ENCODE data around the gene PHTF2. TPM values are rescaled to one million over a fixed set of nuclear protein-coding genes. Genes with fewer than 3 reads are reported as not detected.

PHTF2 gene
- polyA plus RNA-seq, 1 donor (not counting 4 experiments of a cell fraction or from before 2014, with no cell fraction given), result 24.1 TPM

- Histone ChIP-seq H2AFZ (ENCODE audit: control insufficient read depth, low read length) (no peak overlapping the region), H3K4me1 (ENCODE audit: control insufficient read depth, extremely low read depth, insufficient read depth, low read length) (no peaks in the 10 kb centered on the region), H3K27ac (ENCODE audit: control insufficient read depth, insufficient read depth, low read length) (no peak overlapping the region), H3K9me1 (ENCODE audit: control insufficient read depth, extremely low read depth, insufficient read depth, low read length) (no peaks in the 10 kb centered on the region), H4K20me1 (ENCODE audit: control insufficient read depth, extremely low read depth, insufficient read depth, low read length) (no peaks in the 10 kb centered on the region), H3K4me2 (ENCODE audit: control insufficient read depth, extremely low read depth, insufficient read depth, low read depth, low read length) (no peak overlapping the region), H3K4me3 (ENCODE audit: control insufficient read depth in 2 of 3, extremely low read depth in 1 of 3, insufficient read depth in 2 of 3, low read depth in 1 of 3, low read length in 3 of 3) (no peak overlapping the region), H3K36me3 (ENCODE audit: control insufficient read depth in 2 of 2, extremely low read depth in 1 of 2, insufficient read depth in 2 of 2, low read length in 2 of 2) (no peaks in the 10 kb centered on the region), H3K27me3 (ENCODE audit: control insufficient read depth, extremely low read depth, insufficient read depth, low read length) (no peaks in the 10 kb centered on the region), H3K79me2 (ENCODE audit: control insufficient read depth, insufficient read depth, low read length) (no peaks in the 10 kb centered on the region), H3K9me3 (ENCODE audit: control insufficient read depth, low read depth, low read length) (no peaks in the 10 kb centered on the region), H3K9ac (ENCODE audit: control insufficient read depth, extremely low read depth, insufficient read depth, low read length) (no peak overlapping the region)
- dilution Hi-C loops (cut with MboI; ENCODE audit: extremely low pct_ligation_motif_present, low sequenced_read_pairs), result no loop called here
- DNase-seq (ENCODE audit: low read depth, low spot score), result no peak
- no peak for FAIRE-seq
- TF ChIP-seq CTCF (optimal IDR thresholded peaks at IDR 0.05 in 1 of 3, IDR thresholded peaks at IDR 0.05 in 1 of 3, conservative IDR thresholded peaks at IDR 0.05 in 1 of 3; ENCODE audit: extremely low read depth in 1 of 3, insufficient read depth in 2 of 3, low read length in 3 of 3) (no peak), EZH2 (IDR thresholded peaks at IDR 0.05; ENCODE audit: low read length) (no peak)
Observed at GRCh38 chr7:77950548-77950947, 152.0 kb downstream of the PHTF2 start.

- H3K27me3 ChIP-seq (ENCODE audit: control insufficient read depth, extremely low read depth, insufficient read depth, low read length), result no peaks in the 10 kb centered on the region
- dilution Hi-C loops (cut with MboI; ENCODE audit: extremely low pct_ligation_motif_present, low sequenced_read_pairs), result no loop called here
- no peaks in the 10 kb centered on the region for H3K36me3 ChIP-seq (ENCODE audit: control insufficient read depth in 2 of 2, extremely low read depth in 1 of 2, insufficient read depth in 2 of 2, low read length in 2 of 2)
- no peaks in the 10 kb centered on the region for H4K20me1 ChIP-seq (ENCODE audit: control insufficient read depth, extremely low read depth, insufficient read depth, low read length)
- FAIRE-seq, result no peak
- no peak for DNase-seq (ENCODE audit: low read depth, low spot score)
- H3K4me2 ChIP-seq (ENCODE audit: control insufficient read depth, extremely low read depth, insufficient read depth, low read depth, low read length), result no peak overlapping the region
- no peak overlapping the region for H2AFZ ChIP-seq (ENCODE audit: control insufficient read depth, low read length)
- no peaks in the 10 kb centered on the region for H3K4me1 ChIP-seq (ENCODE audit: control insufficient read depth, extremely low read depth, insufficient read depth, low read length)
- no peak for TF ChIP-seq CTCF (optimal IDR thresholded peaks at IDR 0.05 in 1 of 3, IDR thresholded peaks at IDR 0.05 in 1 of 3, conservative IDR thresholded peaks at IDR 0.05 in 1 of 3; ENCODE audit: extremely low read depth in 1 of 3, insufficient read depth in 2 of 3, low read length in 3 of 3)
- no peak for TF ChIP-seq EZH2 (IDR thresholded peaks at IDR 0.05; ENCODE audit: low read length)
- H3K9ac ChIP-seq (ENCODE audit: control insufficient read depth, extremely low read depth, insufficient read depth, low read length), result no peak overlapping the region
- no peak overlapping the region for H3K27ac ChIP-seq (ENCODE audit: control insufficient read depth, insufficient read depth, low read length)
- no peaks in the 10 kb centered on the region for H3K9me3 ChIP-seq (ENCODE audit: control insufficient read depth, low read depth, low read length)
- H3K4me3 ChIP-seq (ENCODE audit: control insufficient read depth in 2 of 3, extremely low read depth in 1 of 3, insufficient read depth in 2 of 3, low read depth in 1 of 3, low read length in 3 of 3), result no peak overlapping the region
- H3K9me1 ChIP-seq (ENCODE audit: control insufficient read depth, extremely low read depth, insufficient read depth, low read length), result no peaks in the 10 kb centered on the region
- no peaks in the 10 kb centered on the region for H3K79me2 ChIP-seq (ENCODE audit: control insufficient read depth, insufficient read depth, low read length)
Observed at GRCh38 chr7:77954773-77955555, 156.4 kb downstream of the PHTF2 start.
